H1 (cell line): ENCODE measurements around the gene ARHGEF19.

ENCODE experiments used
- CTCF ChIP-seq, 3 experiments: IDR thresholded peaks; 1 replicate in 2 of 3; 2 replicates in 1 of 3; pipeline versions ENCODE4 v1.5.1 to v1.6.1; 2011; ENCODE audit warnings: low read length in 3 of 3, mild to moderate bottlenecking in 3 of 3, inconsistent platforms in 2 of 3, low read depth in 1 of 3, moderate library complexity in 1 of 3; ENCODE audit not compliant: insufficient read depth in 1 of 3; ENCODE audit errors: control extremely low read depth in 1 of 3
- EP300 ChIP-seq, 2 experiments: IDR thresholded peaks; 1 replicate in 1 of 2; 2 replicates in 1 of 2; pipeline ENCODE4 v1.6.1; 2011 to 2012; ENCODE audit warnings: low read depth in 2 of 2, low read length in 2 of 2, mild to moderate bottlenecking in 2 of 2, borderline replicate concordance in 1 of 2, inconsistent platforms in 1 of 2, moderate library complexity in 1 of 2
- HDAC6 ChIP-seq: IDR thresholded peaks from one replicate; pipeline ENCODE4 v1.7.1; 2012; ENCODE audit warnings: low read depth, mild to moderate bottlenecking, inconsistent platforms, low read length, moderate library complexity
- MAFK ChIP-seq: IDR thresholded peaks from 2 replicates; pipeline ENCODE4 v1.6.1; 2012; ENCODE audit warnings: low read depth, mild to moderate bottlenecking, improper control_type of control experiment, low read length
- POLR2A ChIP-seq, 2 experiments: IDR thresholded peaks; 1 replicate in 1 of 2; 2 replicates in 1 of 2; pipeline ENCODE4 v1.6.1; 2011; ENCODE audit warnings: low read depth in 2 of 2, low read length in 2 of 2, mild to moderate bottlenecking in 2 of 2; ENCODE audit errors: control extremely low read depth in 1 of 2
- RAD21 ChIP-seq, 2 experiments: IDR thresholded peaks in 1 of 2; conservative IDR thresholded peaks in 1 of 2; 2 replicates each; pipeline ENCODE4 v1.6.1; 2011; ENCODE audit warnings: low read depth in 2 of 2, low read length in 2 of 2, improper control_type of control experiment in 1 of 2, inconsistent platforms in 1 of 2, mild to moderate bottlenecking in 1 of 2, moderate library complexity in 1 of 2
- SRF ChIP-seq: IDR thresholded peaks from 2 replicates; pipeline ENCODE4 v1.6.1; 2011; ENCODE audit warnings: mild to moderate bottlenecking, low read depth, low read length, moderate library complexity
- YY1 ChIP-seq: IDR thresholded peaks from 2 replicates; pipeline ENCODE4 v1.6.1; 2011; ENCODE audit warnings: low read depth, mild to moderate bottlenecking, low read length
- ZNF274 ChIP-seq: IDR thresholded peaks from 2 replicates; pipeline ENCODE4 v1.7.0; 2012; ENCODE audit warnings: low read length, borderline replicate concordance; ENCODE audit errors: extremely low read depth

GRCh38 chr1:16242556-16243214, 30.2 kb upstream of the ARHGEF19 start:
- TF ChIP-seq RAD21 (IDR thresholded peaks at IDR 0.05 in 1 of 2, conservative IDR thresholded peaks at IDR 0.05 in 1 of 2; ENCODE audit: low read depth in 2 of 2, low read length in 2 of 2) (no peak), ZNF274 (no peak), SRF (no peak), CTCF (IDR thresholded peaks at IDR 0.05; ENCODE audit: control extremely low read depth in 1 of 3, insufficient read depth in 1 of 3, low read depth in 1 of 3, low read length in 3 of 3) (no peak), POLR2A (IDR thresholded peaks at IDR 0.05; ENCODE audit: control extremely low read depth in 1 of 2, low read depth in 2 of 2, low read length in 2 of 2) (no peak), MAFK (no peak), YY1 (no peak), HDAC6 (no peak), EP300 (IDR thresholded peaks at IDR 0.05; ENCODE audit: borderline replicate concordance in 1 of 2, low read depth in 2 of 2, low read length in 2 of 2) (no peak)
